ENCODE results near the gene ZNF44.
"Not testable (repeated sequence)": the region's sequence is repeated elsewhere in the genome, so short reads cannot be mapped to it uniquely, and the experiment has no call there.

Gene ZNF44

DNA sequence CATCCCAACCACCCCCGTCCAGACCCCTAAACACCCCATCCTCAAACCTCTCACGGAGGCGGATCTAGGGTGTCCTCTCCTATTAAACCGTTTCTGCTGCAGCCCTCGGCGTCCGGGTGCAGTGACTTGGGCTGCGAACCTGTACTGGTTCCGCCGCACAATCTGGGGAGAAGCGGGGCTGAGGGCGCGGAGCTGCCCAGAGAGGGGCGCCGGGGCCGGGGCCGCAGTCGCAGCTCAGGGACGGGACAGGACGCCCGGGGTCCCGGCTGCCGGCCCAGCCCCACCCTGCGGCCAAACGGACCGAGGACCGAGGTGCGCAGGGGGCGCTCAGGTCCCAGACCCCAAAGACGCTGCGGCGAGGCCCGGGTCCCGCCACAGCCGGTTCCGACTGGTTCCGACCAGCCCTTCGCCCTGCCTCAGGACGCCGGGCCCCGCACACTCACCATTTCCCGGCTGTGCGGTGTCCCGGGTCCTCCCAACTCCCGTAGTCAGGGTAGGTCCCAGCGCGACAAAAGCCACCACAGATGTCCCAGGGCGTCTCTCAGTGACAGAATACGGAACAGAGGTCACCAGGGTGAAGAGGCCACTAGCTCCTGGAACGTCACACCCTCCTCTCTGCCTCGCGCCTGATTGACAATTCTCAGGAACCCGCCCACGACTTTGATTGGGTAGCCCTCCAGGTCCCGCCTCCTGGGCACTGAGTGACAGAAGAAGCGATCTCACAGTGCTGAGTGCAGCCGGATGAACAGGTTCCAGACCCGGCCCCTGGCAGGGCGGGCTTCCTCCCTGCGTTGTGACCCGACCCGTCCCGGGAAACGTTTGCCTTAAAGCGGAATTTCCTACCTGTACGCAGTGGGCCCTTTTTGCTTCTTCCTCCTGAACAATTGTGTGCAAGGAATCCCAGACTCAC is at the start of gene ZNF44:
Gene ZNF44 (minus strand): TSS at position 635 of the 910 bp plus-strand sequence. CDS start 189 bp downstream, at position 446.
- peak; percentile 94 for DNase-seq (ENCODE audit: low read depth)

DNA sequence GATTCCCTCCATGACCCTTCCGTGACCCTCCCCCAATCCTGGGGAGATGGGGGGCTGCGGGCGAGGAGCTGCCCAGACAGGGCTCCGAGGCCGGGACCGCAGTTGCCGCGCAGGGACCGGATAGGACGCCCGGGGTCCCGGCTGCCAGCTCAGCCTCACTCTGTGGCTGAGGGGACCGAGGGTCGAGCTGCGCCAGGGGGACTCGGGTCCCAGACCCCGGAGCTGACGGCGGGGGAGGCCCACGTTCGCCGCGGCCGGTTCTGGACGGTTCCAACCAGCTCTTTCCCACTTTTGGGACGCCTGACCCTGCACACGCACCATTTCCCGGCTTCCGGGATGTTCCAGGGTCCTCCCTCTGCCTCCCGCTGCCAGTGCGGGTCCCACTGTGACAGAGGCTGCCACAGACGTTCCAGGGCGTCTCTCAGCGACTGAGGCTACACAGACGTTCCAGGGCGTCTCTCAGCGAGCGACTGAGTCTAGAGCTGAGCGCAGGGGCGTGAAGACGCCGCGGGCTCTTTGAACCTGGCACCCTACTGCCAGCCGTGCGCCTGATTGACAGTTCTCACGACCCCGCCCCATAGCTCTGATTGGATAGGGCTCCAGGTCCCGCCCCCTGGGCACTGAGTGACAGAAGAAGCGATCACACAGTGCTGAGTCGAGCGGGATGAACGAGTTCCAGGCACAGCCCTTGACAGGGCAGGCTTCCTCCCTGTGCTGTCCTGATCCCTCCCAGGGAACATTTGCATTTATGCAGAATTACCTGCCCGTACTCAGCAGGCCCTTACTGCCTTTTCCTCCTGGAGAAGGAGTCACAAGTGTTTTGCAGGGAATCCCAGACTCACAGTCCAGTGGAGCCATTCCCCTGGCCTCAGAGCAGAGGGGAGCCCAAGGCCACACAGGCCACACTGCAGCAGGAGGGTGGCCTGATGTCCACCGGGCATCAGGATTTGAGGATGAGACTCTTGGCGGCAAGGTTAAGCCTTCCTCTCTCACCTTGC is 38.8 kb upstream of the ZNF44 start, which contains the start of gene ZNF563:
Gene ZNF563 (minus strand): TSS at position 472 of the 998 bp plus-strand sequence. CDS start 151 bp downstream, at position 321.
- DNase-seq (ENCODE audit: low read depth): peak; percentile 93

DNA sequence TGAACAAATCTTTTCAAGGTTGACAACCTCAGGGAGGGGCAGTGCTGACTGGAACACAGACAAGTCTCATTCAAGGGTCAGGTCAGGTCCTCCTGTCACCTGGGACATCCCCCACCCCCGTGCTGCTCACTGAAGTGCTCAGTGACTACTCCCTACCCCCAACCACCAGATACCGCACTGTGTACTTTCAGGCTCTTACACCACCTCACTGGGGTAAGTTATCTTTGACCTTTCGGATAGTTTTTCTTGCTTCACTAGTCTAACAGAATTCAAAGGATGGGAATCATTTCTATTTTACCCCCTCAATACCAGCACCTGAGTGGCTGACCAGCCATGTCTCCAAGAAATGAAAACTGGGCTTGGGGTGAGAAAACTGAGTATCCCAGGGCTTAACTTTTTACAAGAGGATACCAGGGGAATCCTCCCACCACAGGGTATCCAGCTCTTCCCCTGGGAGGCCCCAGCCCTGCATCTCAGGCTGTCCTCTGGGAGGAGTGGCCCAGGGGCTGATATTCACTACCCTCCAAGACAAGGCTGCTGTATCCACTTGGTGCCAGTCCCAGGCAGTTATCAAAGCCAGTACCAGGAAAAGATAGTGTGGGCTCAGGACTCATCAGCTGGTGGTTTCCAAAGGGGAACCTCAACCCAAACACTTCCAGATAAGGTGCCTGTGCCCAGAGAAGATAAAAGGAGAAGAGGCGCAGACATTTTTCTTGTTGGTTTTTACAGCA is 36.7 kb upstream of the ZNF44 start:
- DNase-seq (ENCODE audit: low read depth): no peak

DNA sequence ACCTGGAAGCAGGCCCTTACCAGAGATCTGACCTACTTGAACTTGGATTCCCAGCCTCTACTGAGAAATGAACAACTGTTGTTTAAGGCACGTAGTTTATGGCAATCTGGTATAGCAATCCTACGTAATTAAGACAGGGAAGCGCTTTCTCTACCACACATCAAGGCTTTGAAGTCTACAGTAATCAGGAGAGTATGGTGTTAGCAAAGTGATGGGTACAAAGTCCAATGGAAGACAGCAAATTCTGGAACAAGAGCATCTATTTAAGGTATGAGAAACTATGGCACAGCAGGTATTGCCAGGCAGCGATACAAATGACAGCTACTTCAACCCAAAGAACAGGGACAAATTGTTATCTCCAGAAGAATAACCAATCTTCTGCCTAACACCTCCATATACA is 35.7 kb upstream of the ZNF44 start:
- DNase-seq (ENCODE audit: low read depth): no peak

DNA sequence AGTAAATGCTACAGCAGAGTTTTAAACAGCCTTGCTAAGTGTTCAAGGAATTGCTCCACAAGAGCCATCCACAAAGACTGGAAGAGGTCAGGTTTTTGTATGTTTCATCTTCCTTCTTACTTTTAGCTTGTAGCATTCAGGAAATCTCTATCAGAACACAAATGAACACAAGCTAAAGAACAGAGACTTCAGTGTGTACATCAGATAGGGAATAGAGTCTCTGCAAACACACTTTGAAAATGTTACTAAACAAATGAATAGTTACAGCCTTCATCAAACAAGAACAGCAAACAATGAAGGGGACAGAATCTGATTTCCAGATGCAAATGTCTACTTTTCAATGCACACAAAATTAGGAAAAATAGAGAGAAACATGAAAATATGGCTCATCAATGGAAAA is 31.0 kb upstream of the ZNF44 start:
- DNase-seq (ENCODE audit: low read depth): no peak

DNA sequence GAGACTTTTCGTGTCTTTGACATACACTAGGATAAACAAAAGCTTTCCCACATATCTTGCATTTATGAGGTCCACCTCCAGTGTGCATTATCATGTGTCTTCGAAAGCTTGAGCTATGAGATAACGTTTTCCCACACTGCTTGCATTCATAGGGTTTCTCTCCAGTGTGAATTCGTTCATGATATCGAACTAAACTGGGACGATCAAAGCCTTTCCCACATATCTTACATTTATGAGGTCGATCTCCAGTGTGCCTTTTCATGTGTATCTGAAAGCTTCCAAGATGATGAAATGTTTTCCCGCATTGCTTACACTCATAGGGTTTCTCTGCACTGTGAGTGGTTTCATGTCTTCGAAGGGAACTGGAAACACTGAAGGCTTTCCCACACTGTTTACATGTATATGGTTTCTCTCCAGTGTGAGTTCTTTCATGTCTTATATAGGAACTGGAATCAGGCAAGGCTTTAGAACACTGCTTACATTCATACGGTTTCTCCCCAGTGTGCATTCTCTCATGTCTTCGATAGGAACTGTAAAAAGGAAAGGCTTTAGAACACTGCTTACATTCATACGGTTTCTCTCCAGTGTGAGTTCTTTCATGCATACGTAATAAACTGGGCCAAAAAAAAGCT is 24.2 kb upstream of the ZNF44 start:
- DNase-seq (ENCODE audit: low read depth): no peak

DNA sequence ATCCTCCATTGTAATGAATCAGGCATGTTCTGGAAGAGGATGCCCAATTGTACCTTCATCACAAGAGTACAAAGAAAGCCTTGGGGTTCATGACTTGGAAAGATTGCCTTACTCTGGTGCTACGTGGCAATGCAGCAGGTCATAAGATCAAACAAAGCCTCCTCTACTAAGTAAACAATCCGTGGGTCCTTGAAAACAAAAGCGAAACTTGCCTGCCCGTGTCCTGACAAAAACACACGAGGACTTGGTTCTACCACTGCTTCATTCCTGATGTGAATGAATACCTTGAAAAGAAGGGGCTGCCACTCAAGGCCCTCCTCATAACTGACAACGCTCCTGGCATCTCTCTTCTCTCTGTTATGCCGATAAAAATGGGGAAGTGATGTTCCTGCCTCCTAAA is 19.9 kb upstream of the ZNF44 start:
- peak; percentile 3 for DNase-seq (ENCODE audit: low read depth)

DNA sequence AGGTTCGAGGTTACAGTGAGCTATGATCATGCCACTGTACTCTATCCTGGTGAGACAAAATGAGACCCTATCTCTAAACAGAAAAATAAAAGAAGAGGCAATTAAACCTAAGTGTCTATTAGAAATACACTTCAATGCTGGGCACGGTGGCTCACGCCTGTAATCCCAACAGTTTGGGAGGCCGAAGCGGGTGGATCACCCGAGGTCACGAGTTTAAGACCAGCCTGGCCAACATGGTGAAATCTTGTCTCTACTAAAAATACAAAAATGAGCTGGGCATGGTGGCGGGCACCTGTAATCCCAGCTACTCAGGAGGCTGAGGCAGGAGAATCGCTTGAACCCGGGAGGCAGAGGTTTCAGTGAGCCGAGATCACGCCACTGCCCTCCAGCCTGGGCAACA is 14.2 kb upstream of the ZNF44 start:
- DNase-seq (ENCODE audit: low read depth): not testable (repeated sequence)

DNA sequence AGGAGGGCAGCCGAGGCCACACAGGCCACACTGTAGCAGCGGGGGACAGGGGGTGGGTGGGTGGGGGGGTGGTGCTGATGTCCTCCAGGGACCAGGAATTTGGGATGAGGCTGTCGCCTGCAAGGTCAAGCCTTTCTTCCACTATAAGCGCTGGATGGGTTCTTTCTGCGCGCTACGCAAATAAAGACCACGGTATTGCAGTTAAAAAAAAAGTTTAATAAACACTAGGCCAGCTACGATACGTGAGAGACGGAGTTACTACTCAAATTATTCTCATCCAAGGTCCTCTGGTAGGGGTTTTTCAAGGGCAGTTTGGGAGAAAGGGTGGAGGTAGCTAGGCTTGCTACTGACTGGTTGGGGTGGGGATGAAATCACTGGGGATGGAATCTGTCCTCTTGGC is 508 bp upstream of the ZNF44 start:
- no peak for DNase-seq (ENCODE audit: low read depth)

DNA sequence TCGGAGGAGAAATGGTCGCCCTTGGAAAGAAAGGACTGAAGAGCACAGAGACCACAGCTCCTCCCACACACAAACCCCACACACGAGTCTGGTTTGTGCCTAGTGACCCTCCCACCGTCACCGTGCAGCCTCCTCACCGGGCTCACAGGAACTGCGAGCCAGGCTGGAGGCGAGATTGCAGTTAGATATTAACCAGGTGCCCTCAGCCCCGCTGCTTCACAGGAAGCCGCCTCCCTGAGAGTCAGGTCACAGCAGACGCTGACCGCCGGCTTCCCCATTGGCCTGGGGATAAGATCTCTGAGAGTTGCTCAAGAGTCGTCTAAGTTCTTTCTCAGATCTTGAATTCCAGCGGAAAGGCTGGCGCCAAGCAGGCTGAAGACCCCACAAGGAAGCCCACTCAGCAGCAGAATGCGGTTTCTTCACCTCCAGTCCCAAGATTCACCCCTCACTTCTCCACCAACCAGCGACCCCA is 870 bp downstream of the ZNF44 start:
- DNase-seq (ENCODE audit: low read depth): peak; percentile 81

DNA sequence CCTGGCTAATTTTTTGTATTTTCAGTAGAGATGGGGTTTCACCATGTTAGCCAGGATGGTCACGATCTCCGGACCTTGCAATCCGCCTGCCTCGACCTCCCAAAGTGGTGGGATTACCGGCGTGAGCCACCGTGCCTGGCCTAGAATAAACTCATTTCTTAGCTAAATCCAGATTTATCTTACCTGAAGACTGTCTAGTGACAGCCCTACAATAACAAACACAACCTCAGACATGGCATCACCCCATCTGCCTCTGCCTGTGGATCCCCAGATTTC is 5.0 kb downstream of the ZNF44 start:
- no peak for DNase-seq (ENCODE audit: low read depth)

DNA sequence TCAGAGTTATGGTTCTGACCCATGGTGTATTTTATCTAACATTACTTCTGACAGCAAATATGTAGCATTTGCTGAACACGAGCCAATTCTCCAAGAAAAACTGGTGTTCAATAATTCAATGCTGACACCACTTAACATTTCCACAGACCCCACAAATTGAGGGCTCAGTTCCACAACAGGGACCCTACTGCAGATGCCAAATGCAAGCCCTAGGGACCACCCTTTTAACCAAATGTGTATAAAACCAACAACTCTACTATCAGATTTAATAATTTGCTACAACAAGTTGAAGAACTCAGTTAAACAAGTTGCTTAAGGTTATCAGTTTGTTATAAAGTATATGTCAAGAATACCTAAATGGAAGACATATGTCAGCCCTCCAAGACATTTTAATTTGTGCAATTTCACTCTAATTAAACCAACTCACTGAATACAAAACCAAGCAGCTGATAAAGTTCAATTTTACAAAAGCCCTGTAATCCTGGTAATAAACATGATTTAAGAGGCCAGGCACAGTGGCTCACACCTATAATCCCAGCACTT is 6.7 kb downstream of the ZNF44 start:
- DNase-seq (ENCODE audit: low read depth): no peak

DNA sequence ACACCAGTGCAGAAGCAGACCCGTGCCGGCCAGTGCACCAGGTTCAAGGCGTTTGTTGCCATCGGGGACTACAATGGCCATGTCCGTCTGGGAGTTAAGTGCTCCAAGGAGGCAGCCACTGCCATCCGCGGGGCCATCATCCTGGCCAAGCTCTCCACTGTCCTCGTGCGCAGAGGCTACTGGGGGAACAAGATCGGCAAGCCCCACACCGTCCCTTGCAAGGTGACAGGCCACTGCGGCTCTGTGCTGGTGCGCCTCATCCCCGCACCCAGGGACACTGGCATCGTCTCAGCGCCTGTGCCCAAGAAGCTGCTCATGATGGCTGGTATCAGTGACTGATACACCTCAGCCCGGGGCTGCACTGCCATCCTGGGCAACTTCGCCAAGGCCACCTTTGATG is 10.1 kb downstream of the ZNF44 start:
- no peak for DNase-seq (ENCODE audit: low read depth)

DNA sequence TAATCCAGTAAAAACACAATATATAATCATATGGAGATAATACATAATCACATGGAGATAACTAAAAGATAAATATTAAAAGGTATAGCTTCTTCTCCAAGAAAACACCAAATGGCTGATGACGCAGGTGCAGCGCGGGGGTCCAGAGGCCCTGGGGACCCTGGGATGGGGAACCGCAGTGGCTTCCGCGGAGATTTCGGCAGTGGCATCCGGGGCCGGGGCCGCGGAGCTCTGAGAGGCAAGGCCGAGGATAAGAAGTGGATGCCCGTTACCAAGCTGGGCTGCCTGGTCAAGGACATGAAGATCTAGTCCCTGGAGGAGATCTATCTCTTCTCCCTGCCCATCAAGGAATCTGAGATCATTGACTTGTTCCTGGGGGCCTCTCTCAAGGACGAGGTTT is 10.5 kb downstream of the ZNF44 start:
- no peak for DNase-seq (ENCODE audit: low read depth)

DNA sequence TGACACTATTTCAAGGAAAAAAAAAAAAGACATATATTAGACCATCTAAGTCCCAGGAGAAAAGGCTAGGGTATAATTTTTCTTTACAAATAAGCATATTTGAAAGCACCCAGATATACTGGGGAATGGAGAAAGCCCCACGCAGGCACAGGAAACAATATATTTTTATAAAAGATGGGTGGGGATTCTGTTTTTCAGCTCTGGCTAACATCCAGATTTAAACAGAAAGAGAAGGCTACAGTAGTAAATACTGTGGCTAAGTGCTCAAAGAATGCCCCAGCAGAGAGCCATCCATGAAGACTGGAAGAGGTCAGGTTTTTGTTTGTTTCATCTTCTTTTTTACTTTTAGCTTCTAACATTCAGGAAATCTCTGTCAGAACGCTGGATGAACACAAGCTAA is 16.0 kb downstream of the ZNF44 start:
- no peak for DNase-seq (ENCODE audit: low read depth)

DNA sequence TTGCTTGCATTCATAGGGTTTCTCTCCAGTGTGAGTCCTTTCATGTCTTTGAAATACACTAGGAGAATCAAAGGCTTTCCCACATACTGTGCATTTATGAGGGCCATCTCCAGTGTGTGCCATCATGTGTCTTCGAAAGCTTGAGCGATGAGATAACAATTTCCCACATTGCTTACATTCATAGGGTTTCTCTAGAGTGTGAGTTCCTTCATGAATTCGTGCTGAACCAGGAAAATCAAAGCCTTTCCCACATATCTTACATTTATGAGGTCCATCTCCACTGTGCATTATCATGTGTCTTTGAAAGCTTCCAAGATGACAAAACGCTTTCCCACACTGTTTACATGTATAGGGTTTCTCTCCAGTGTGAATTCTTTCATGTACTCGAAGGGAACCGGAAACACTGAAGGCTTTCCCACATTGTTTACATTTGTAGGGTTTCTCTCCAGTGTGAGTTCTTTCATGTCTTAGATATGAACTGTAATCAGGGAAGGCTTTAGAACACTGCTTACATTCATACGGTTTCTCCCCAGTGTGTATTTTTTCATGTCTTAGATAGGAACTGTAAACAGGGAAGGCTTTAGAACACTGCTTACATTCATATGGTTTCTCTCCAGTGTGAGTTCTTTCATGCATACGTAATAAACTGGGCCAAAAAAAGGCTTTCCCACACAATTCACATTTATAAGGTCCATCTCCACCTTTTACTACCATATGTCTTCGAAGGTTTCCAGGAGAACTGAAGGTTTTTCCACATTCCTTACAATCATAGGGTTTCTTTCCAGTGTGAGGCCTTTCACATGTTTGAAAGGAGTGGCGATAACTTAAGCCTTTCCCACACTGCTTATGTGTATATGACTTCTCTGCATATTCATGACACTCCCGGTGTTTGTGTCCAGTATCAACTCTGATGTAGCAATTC is 21.4 kb downstream of the ZNF44 start:
- no peak for DNase-seq (ENCODE audit: low read depth)

DNA sequence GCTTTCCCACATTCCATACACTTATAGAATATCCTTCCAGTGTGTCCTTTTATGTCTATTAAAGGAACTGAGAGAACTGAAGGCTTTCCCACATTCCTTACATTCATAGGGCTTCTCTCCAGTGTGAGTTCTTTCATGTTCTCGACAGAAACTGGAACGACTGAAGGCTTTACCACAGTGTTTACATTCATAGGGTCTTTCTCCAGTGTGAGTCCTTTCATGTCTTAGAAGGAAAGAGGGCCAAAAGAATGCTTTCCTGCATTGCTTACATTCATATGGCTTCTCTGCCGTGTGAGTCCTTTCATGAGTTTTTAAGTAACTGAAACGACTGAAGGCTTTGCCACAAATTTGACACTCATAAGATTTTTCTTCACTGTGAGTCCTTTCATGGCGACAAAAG is 22.3 kb downstream of the ZNF44 start:
- no peak for DNase-seq (ENCODE audit: low read depth)

DNA sequence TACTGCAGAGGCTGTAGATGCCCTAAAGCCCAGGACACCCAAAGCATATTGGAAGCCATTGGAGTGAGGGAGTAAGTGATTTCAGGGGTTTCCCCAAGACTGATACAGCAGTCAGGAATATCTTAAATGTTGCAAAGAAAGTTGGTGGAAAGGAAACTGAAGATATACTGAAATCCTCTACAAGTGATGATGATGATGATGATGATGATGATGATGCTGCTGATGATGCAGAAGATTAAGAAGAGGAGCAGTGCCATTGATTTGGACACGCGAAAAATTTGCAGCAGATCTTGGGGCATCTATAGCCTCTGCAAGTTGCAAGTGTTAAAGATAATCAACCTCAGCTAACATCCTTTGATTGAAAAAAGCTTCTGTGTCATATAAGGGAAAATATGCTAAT is 23.8 kb downstream of the ZNF44 start:
- no peak for DNase-seq (ENCODE audit: low read depth)

DNA sequence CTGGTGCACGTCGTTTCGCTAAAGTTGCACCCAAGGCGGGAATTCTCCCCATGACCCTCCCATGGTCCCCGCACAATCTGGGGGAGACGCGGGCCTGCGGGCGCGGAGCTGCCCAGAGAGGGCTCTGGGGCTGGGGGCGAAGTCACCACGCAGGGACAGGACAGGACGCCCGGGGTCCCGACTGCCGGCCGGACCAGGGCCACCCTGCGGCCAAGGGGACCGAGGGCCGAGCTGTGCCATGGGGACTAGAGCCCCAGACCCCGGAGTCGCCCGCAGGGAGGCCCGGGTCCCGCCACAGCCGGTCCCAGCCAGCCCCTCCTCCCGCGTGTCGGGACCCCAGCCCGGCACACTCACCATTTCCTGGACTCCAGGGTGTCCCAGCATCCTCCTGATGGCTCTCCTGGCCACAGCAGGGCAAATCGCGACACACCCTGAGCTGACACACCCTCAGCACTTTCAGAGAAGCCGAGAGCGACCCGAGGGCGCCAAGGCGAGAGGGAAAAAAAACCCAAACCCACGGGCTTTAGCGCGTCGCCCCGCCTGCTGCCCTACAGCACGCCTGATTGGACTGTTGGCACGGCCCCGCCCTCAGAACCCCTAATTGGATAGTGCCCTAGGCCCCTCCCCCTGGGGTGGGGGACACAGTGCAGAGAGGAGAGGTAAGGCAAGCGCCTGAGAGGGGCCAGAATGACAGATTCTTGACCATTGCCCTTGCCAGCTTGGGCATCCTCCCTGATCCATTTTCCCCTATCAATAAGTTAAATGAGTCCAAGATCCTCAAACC is 28.6 kb downstream of the ZNF44 start:
- no peak for DNase-seq (ENCODE audit: low read depth)

Data from iris pigment epithelial cell (primary cell).